IMR-90 (cell line): ENCODE results near the gene ANAPC5.
"Not testable (repeated sequence)": the region's sequence is repeated elsewhere in the genome, so short reads cannot be mapped to it uniquely, and the experiment has no call there.

Experiments used
- FOS ChIP-seq: fragments of 150-350 bp; IDR thresholded peaks from 2 replicates; pipeline ENCODE4 v1.6.1; 2016; ENCODE audit warnings: low read depth, low read length
- MAFK ChIP-seq: IDR thresholded peaks from 2 replicates; pipeline ENCODE4 v1.6.1; 2012; ENCODE audit warnings: low read depth, low read length, improper control_type of control experiment
- MXI1 ChIP-seq: IDR thresholded peaks from 2 replicates; pipeline ENCODE4 v1.6.1; 2012; ENCODE audit warnings: low read depth, mild to moderate bottlenecking, low read length, moderate library complexity, borderline replicate concordance
- NFE2L2 ChIP-seq: fragments of 150-350 bp; IDR thresholded peaks from 2 replicates; pipeline ENCODE4 v1.6.1; 2016; ENCODE audit warnings: low read depth, mild to moderate bottlenecking, low read length
- POLR2A ChIP-seq: IDR thresholded peaks from 2 replicates; pipeline ENCODE4 v1.6.1; 2012; ENCODE audit warnings: mild to moderate bottlenecking, low read depth, low read length
- RAD21 ChIP-seq: IDR thresholded peaks from 2 replicates; pipeline ENCODE4 v1.6.1; 2012; ENCODE audit warnings: low read length, improper control_type of control experiment
- RCOR1 ChIP-seq: IDR thresholded peaks from 2 replicates; pipeline ENCODE4 v1.6.1; 2012; ENCODE audit warnings: mild to moderate bottlenecking, low read length, improper control_type of control experiment; ENCODE audit not compliant: insufficient replicate concordance
- SMC3 ChIP-seq: fragments of 150-350 bp; IDR thresholded peaks from 2 replicates; pipeline ENCODE4 v1.6.1; 2016; ENCODE audit warnings: low read depth, mild to moderate bottlenecking, antibody characterized with exemption, low read length, moderate library complexity
- TF ChIP-seq, protein P1 (sequence below): conservative IDR thresholded peaks from 2 replicates; pipeline ENCODE4 v1.5.1; 2012; ENCODE audit warnings: mild to moderate bottlenecking, low read depth, low read length, improper control_type of control experiment
- TF ChIP-seq, protein P2 (sequence below): fragments of 150-350 bp; IDR thresholded peaks from 2 replicates; pipeline ENCODE4 v1.6.1; 2017; ENCODE audit warnings: mild to moderate bottlenecking, antibody characterized with exemption, low read length, low read depth

DNA sequence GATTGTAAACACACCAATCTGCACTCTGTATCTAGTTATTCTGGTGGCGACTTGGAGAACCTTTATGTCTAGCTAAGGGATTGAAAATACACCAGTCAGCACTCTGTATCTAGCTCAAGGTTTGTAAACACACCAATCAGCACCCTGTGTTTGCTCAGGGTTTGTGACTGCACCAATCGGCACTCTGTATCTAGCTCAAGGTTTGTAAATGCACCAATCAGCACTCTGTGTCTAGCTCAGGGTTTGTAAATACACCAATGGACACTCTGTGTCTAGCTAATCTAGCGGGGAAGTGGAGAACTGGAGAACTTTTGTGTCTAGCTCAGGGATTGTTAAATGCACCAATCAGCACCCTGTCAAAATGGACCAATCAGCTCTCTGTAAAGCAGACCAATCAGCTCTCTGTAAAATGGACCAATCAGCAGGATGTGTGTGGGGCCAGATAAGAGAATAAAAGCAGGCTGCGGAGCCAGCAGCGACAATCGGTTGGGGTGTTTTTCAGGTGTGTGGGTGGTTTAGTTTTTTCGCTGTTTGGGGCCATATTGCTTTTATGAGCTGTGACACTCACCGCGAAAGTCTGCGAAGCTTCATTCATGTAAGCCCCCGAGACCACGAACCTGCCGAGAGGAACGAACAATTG, 22.9 kb upstream of the ANAPC5 start:
- TF ChIP-seq POLR2A, FOS, RAD21, RCOR1, NFE2L2, SMC3, MXI1, MAFK: not testable (repeated sequence)
- TF ChIP-seq, protein P1, sequence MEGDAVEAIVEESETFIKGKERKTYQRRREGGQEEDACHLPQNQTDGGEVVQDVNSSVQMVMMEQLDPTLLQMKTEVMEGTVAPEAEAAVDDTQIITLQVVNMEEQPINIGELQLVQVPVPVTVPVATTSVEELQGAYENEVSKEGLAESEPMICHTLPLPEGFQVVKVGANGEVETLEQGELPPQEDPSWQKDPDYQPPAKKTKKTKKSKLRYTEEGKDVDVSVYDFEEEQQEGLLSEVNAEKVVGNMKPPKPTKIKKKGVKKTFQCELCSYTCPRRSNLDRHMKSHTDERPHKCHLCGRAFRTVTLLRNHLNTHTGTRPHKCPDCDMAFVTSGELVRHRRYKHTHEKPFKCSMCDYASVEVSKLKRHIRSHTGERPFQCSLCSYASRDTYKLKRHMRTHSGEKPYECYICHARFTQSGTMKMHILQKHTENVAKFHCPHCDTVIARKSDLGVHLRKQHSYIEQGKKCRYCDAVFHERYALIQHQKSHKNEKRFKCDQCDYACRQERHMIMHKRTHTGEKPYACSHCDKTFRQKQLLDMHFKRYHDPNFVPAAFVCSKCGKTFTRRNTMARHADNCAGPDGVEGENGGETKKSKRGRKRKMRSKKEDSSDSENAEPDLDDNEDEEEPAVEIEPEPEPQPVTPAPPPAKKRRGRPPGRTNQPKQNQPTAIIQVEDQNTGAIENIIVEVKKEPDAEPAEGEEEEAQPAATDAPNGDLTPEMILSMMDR = not testable (repeated sequence)
- TF ChIP-seq, protein P2, sequence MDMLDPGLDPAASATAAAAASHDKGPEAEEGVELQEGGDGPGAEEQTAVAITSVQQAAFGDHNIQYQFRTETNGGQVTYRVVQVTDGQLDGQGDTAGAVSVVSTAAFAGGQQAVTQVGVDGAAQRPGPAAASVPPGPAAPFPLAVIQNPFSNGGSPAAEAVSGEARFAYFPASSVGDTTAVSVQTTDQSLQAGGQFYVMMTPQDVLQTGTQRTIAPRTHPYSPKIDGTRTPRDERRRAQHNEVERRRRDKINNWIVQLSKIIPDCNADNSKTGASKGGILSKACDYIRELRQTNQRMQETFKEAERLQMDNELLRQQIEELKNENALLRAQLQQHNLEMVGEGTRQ = not testable (repeated sequence)
